ENCODE data around the gene RYR3. TPM values are rescaled to one million over a fixed set of nuclear protein-coding genes. Genes with fewer than 3 reads are reported as not detected.

RYR3 gene
- total RNA-seq, 1 donor from 2014 or later, result 18.5 TPM

GRCh38 chr15:33859992-33860545, 549.3 kb downstream of the RYR3 start:
- ATAC-seq (no peak), DNase-seq (ENCODE audit: low spot score) (no peak)
- intact Hi-C loops (cut with DNase I), result no loop called here

GRCh38 chr15:33860754-33861153, 550.0 kb downstream of the RYR3 start:
- DNase-seq (ENCODE audit: low spot score) (no peak), ATAC-seq (no peak)
- intact Hi-C loops (cut with DNase I), result no loop called here

- DNase-seq (ENCODE audit: low spot score) (no peak), ATAC-seq (no peak)
- intact Hi-C loops (cut with DNase I), result no loop called here
Observed at GRCh38 chr15:33864360-33865075, 553.8 kb downstream of the RYR3 start.

- intact Hi-C loops (cut with DNase I), result no loop called here
- ATAC-seq (no peak), DNase-seq (ENCODE audit: low spot score) (no peak)
Observed at GRCh38 chr15:33865416-33865815, 554.6 kb downstream of the RYR3 start.

GRCh38 chr15:33866101-33866737, 555.5 kb downstream of the RYR3 start:
- ATAC-seq, result no peak
- DNase-seq (ENCODE audit: low spot score), result no peak
- intact Hi-C loops (cut with DNase I), result no loop called here

- ATAC-seq (no peak), DNase-seq (ENCODE audit: low spot score) (no peak)
- intact Hi-C loops (cut with DNase I), result no loop called here
Observed at GRCh38 chr15:33871980-33872379, 561.2 kb downstream of the RYR3 start.

- ATAC-seq, result no peak
- no peak for DNase-seq (ENCODE audit: low spot score)
- intact Hi-C loops (cut with DNase I), result no loop called here
Observed at GRCh38 chr15:33872416-33873106, 561.8 kb downstream of the RYR3 start.

- DNase-seq (ENCODE audit: low spot score) (no peak), ATAC-seq (no peak)
- intact Hi-C loops (cut with DNase I), result no loop called here
Observed at GRCh38 chr15:33874156-33874555, 563.4 kb downstream of the RYR3 start.

GRCh38 chr15:33882921-33883320, 572.2 kb downstream of the RYR3 start:
- DNase-seq (ENCODE audit: low spot score), result no peak
- ATAC-seq, result no peak
- intact Hi-C loops (cut with DNase I), result no loop called here

GRCh38 chr15:33888176-33888575, 577.4 kb downstream of the RYR3 start:
- intact Hi-C loops (cut with DNase I), result no loop called here
- DNase-seq (ENCODE audit: low spot score), result no peak
- ATAC-seq, result no peak

GRCh38 chr15:33894193-33894592, 583.4 kb downstream of the RYR3 start:
- DNase-seq (ENCODE audit: low spot score) (no peak), ATAC-seq (no peak)
- intact Hi-C loops (cut with DNase I), result no loop called here

- intact Hi-C loops (cut with DNase I), result no loop called here
- no peak for ATAC-seq
- no peak for DNase-seq (ENCODE audit: low spot score)
Observed at GRCh38 chr15:33902043-33902442, 591.3 kb downstream of the RYR3 start.

GRCh38 chr15:33903661-33904060, 592.9 kb downstream of the RYR3 start:
- ATAC-seq (no peak), DNase-seq (ENCODE audit: low spot score) (no peak)
- intact Hi-C loops (cut with DNase I), result no loop called here

GRCh38 chr15:33907326-33907725, 596.6 kb downstream of the RYR3 start:
- DNase-seq (ENCODE audit: low spot score) (no peak), ATAC-seq (no peak)
- intact Hi-C loops (cut with DNase I), result no loop called here

GRCh38 chr15:33908406-33908805, 597.6 kb downstream of the RYR3 start:
- DNase-seq (ENCODE audit: low spot score) (no peak), ATAC-seq (no peak)
- intact Hi-C loops (cut with DNase I), result no loop called here

- intact Hi-C loops (cut with DNase I), result no loop called here
- ATAC-seq (no peak), DNase-seq (ENCODE audit: low spot score) (no peak)
Observed at GRCh38 chr15:33910741-33911140, 600.0 kb downstream of the RYR3 start.

- DNase-seq (ENCODE audit: low spot score) (no peak), ATAC-seq (no peak)
- intact Hi-C loops (cut with DNase I), result no loop called here
Observed at GRCh38 chr15:33912326-33912725, 601.6 kb downstream of the RYR3 start.

GRCh38 chr15:33913459-33913858, 602.7 kb downstream of the RYR3 start:
- no peak for ATAC-seq
- no peak for DNase-seq (ENCODE audit: low spot score)
- intact Hi-C loops (cut with DNase I), result no loop called here

Data from sciatic nerve (tissue), 2 donors.